Thoracic aorta endothelial cell (primary cell): Measurements from ENCODE around the gene STRAP. TPM values are rescaled to one million over a fixed set of nuclear protein-coding genes. Genes with fewer than 3 reads are reported as not detected.

ENCODE experiments used
- total RNA-seq: library from RNA; depleted of rRNA; stranded (reverse); fragments of >200 nt; gene quantifications from 2 replicates; pipeline ENCODE4 v1.2.3, GENCODE V29; 2012

STRAP gene, protein sequence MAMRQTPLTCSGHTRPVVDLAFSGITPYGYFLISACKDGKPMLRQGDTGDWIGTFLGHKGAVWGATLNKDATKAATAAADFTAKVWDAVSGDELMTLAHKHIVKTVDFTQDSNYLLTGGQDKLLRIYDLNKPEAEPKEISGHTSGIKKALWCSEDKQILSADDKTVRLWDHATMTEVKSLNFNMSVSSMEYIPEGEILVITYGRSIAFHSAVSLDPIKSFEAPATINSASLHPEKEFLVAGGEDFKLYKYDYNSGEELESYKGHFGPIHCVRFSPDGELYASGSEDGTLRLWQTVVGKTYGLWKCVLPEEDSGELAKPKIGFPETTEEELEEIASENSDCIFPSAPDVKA
- total RNA-seq = 157 and 181 TPM in 2 replicates

DNA sequence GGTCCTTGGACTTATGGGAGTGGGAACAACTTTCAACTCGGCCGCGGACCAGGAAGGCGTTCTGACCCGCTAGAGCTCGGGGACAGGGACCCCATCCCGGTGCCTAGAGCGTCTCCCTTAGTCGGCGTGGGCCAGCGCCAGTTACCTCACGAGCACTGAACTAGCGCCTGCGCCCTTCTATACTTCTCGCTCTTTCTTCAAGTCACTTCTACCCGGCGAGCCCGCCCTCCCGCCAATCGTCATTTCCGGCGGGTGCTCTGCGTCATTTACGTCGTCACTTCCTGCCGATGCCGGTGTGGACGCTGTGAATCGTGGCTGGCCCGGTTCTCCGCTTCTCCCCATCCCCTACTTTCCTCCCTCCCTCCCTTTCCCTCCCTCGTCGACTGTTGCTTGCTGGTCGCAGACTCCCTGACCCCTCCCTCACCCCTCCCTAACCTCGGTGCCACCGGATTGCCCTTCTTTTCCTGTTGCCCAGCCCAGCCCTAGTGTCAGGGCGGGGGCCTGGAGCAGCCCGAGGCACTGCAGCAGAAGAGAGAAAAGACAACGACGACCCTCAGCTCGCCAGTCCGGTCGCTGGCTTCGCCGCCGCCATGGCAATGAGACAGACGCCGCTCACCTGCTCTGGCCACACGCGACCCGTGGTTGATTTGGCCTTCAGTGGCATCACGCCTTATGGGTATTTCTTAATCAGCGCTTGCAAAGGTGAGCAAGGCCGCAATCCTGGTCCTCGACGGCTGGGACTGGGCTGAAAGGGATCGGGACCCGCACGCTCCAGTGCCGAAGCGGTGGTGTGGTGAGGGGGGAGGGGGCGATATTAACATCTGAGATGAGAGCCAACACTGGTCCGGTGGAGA lies at the start of gene STRAP:
Gene STRAP, plus strand, starts transcription at position 270 of the 854 bp plus-strand sequence. Its CDS starts 321 bp downstream, at position 591.

DNA sequence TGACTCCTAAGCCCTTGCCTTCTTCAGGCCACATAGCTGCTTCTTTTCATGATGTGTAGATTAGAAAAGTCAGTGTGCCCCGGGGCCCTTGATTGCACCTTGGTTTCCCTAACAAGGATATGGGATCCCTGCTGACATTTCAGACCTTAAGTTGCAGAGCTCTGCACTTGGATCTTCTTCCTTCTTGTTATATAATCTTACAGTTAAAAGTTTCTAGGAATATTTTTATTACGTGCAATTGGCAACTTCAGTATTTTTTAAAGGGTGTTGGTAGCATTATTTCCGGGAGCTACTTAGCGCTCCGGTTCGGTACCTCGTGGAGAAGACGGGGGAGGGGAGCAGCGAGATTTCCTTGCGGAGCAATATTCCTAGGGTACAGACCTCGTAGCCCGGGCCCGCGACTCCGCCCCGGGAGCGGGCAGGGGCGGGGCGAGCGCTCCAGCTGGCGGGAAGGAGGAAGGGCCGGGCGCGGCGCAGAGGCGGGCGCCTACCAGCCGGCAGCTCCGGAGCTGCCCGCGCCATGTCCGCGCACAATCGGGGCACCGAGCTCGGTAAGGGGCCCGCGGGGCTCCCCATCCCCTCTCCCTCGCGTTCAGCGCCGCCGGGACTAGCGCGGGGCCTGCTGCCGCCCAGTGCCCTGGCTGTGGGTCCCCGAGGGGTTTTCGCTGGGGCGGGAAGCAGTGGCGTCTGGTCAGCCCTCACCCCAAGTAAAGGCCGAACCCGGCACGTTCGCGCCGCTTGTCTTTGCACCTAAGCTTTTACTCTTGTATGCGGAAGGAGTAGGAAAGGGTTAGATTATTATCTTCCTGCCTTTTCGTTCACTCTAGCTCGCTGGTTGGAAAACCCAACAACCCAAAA lies 28.9 kb downstream of the STRAP start, which contains the start of gene DERA:
Gene DERA, plus strand, starts transcription at position 469 of the 858 bp plus-strand sequence. Its CDS starts 52 bp downstream, at position 521.

Other genes with a start within 250 kb of the STRAP start
- 31.3 and 47.7 TPM in 2 replicates for gene EPS8, start 93.0 kb upstream of the STRAP start, total RNA-seq
- 73.4 and 74.7 TPM in 2 replicates for gene DERA, start 28.9 kb downstream of the STRAP start, total RNA-seq